ENCODE results near the gene DCUN1D2.

DCUN1D2 gene

DNA sequence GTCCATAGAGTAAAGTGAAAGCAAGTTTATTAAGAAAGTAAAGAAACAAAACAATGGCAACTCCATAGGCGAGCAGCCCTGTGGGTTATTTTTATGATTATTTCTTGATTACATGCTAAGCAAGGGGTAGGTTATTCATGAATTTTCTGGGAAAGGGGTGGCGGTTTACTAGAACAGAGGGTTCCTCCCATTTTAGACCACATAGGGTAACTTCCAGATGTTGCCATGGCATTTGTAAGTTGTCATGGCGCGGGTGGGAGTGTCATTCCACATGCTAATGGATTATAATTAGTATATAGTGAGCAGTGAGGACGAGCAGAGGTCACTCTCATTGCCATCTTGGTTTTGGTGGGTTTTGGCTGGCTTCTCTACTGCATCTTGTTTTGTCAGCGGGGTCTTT, 8.4 kb upstream of the DCUN1D2 start:
- TF ChIP-seq, protein P1, sequence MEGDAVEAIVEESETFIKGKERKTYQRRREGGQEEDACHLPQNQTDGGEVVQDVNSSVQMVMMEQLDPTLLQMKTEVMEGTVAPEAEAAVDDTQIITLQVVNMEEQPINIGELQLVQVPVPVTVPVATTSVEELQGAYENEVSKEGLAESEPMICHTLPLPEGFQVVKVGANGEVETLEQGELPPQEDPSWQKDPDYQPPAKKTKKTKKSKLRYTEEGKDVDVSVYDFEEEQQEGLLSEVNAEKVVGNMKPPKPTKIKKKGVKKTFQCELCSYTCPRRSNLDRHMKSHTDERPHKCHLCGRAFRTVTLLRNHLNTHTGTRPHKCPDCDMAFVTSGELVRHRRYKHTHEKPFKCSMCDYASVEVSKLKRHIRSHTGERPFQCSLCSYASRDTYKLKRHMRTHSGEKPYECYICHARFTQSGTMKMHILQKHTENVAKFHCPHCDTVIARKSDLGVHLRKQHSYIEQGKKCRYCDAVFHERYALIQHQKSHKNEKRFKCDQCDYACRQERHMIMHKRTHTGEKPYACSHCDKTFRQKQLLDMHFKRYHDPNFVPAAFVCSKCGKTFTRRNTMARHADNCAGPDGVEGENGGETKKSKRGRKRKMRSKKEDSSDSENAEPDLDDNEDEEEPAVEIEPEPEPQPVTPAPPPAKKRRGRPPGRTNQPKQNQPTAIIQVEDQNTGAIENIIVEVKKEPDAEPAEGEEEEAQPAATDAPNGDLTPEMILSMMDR (IDR thresholded peaks at IDR 0.05), result no peak
- H3K4me3 ChIP-seq, result no peak overlapping the region
- DNase-seq (ENCODE audit: low spot score), result no peak
- no peak overlapping the region for H3K27ac ChIP-seq

DNA sequence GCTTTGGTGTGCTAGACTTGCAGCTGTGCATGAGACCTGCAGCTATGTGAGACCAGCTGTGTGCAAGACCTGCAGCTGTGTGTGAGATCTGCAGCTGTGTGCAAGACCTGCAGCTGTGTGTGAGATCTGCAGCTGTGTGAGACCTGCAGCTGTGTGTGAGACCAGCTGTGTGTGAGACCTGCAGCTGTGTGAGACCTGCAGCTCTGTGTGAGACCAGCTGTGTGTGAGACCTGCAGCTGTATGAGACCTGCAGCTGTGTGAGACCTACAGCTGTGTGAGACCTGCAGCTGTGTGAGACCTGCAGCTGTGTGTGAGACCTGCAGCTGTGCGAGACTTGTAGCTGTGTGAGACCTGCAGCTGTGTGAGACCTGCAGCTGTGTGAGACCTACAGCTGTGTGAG, 6.7 kb upstream of the DCUN1D2 start:
- TF ChIP-seq, protein P1 (IDR thresholded peaks at IDR 0.05), result no peak
- Histone ChIP-seq H3K4me3 (peak overlapping the region; percentile 25), H3K27ac (no peak overlapping the region)
- no peak for DNase-seq (ENCODE audit: low spot score)

DNA sequence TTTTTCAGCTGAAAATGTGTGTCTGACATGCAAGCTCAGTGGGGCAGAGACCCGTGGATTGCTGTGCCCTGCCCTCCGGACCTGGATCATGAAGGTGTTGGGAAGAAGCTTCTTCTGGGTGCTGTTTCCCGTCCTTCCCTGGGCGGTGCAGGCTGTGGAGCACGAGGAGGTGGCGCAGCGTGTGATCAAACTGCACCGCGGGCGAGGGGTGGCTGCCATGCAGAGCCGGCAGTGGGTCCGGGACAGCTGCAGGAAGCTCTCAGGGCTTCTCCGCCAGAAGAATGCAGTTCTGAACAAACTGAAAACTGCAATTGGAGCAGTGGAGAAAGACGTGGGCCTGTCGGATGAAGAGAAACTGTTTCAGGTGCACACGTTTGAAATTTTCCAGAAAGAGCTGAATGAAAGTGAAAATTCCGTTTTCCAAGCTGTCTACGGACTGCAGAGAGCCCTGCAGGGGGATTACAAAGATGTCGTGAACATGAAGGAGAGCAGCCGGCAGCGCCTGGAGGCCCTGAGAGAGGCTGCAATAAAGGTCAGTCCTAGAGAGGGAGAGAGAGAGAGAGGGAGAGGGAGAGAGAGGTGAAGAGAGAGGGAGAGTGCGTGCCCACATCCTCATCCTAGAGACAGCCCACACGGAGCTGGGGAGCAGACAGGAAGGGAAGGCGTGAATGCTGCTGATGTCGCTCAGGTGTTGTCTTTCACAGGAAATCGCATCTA, 5.1 kb upstream of the DCUN1D2 start:
- Histone ChIP-seq H3K27ac (no peak overlapping the region), H3K4me3 (peak overlapping the region; percentile 35)
- TF ChIP-seq, protein P1 (IDR thresholded peaks at IDR 0.05), result no peak
- DNase-seq (ENCODE audit: low spot score), result no peak

DNA sequence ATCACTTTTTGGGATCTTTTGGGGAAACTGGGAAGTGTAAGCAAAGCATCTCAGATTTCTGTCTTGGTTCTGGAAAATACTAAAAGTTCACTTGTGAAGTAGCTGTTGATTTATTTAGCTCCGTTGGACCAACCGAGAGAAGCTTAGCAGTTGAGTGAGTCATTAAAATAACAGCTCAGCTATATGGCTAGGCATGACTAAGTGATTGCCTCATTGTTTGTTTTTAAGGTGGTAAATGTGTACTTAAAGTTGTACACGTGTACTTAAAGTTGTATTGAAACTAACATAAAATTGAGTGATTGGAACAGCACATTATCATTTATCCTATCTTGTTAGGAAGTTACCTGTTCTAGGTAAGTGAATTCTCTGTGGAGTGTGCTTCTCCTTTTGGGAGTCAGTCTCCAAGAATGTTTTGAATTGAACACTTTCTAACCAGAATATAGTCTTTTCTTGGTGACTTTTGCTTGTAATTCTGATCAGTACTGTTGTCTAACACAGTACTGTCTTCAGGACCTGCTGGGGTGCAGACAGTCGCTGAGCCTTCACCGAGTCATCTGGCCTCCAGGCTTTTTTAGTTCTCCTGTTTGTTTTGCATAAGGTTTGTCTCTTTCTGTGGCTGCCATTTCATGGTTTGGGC, 2.9 kb upstream of the DCUN1D2 start:
- TF ChIP-seq, protein P1 (IDR thresholded peaks at IDR 0.05), result no peak
- H3K27ac ChIP-seq, result peak overlapping the region; percentile 40 to 48
- peak overlapping the region; percentile 73 for H3K4me3 ChIP-seq
- no peak for DNase-seq (ENCODE audit: low spot score)

DNA sequence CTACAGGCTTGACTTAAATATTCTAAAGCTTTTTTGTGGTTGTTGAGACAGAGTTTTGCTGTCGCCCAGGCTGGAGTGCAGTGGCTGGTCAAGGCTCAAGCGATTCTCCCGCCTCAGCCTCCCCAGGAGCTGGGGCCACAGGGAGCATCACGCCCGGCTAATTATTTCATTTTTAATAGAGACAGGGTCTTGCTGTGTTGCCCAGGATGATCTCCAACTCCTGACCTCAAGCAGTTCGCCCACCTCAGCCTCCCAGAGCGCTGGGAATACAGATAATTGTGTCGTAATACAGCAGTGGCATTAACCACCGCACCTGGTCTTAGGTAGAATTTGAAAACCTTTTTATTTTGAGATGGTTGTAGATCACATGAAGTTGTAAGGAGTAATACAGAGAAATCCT, 1.5 kb upstream of the DCUN1D2 start:
- TF ChIP-seq, protein P1 (IDR thresholded peaks at IDR 0.05), result no peak
- Histone ChIP-seq H3K4me3 (peak overlapping the region; percentile 73), H3K27ac (peak overlapping the region; percentile 88 to 91)
- no peak for DNase-seq (ENCODE audit: low spot score)

DNA sequence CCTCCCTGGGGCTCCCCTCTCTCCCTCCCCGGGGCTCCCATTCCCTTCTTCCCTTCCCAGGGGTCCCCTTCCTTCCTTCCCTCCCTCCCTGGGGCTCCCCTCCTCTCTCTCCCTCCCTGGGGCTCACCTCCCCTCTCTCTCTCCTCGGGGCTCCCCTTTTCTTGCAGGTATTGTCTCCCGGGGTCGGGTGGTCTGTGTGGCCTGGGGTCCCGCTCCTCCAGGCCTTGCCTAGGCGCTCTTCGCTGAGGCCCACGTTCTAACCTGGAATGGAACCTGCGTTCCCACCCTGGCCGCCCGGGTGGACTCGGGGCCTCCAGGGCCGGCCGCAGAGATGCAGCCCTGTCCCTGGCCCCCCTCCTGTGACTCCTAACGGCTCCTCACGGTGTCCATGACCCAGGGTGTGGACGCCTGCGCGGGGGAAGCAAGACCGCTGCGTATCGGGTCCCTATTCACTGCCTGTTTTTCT, 940 bp upstream of the DCUN1D2 start:
- Histone ChIP-seq H3K4me3 (peak overlapping the region; percentile 73), H3K27ac (peak overlapping the region; percentile 88 to 91)
- TF ChIP-seq, protein P1 (IDR thresholded peaks at IDR 0.05), result no peak
- DNase-seq (ENCODE audit: low spot score), result no peak

Data from coronary artery (tissue), 2 donors.